ENCODE measurements around the gene ZP1. TPM values are rescaled to one million over a fixed set of nuclear protein-coding genes. Genes with fewer than 3 reads are reported as not detected.

Gene ZP1
- total RNA-seq, 4 donors from 2014 or later, result 0.94 to 5.5 TPM; not detected in 2

DNA sequence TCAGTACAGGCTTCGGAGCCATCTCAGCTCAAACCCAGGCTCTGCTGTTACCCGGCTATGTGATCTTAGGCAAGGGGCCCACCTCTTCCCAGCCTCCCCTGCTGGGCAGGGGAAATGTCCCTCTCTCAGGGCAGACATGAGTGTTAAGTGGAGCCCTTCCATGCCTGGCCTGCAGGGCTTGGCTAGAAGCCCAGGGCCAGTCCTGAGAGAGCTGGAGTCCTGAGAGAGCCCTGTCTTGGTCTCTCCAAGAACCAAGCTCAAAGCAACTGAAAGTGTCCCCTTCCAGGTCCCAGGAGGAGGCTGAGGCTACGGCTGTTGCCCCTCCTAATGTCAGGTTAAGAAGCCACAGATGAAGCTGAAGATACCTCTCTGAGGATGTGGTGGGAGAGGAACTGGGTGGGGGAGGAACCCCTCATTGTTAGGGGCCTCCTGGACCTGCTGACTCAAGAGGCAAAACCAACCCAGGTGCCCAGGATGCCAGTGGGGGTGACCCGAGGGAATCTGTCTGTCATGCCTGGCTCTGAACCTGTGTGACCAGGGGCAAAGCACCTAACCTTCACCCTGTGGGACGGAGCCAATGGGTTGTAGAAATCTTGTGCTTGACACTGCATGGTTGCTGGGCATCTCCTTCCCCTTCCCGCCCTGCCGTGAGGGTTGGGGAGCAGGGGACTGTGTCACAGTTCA lies 4.2 kb downstream of the ZP1 start:
- no peaks in the 10 kb centered on the region for H3K9me3 ChIP-seq
- H3K4me3 ChIP-seq, result no peak overlapping the region
- peaks cover 6% of the 10 kb centered on the region for H3K4me1 ChIP-seq
- no peak overlapping the region for H3K27ac ChIP-seq
- H3K27me3 ChIP-seq, result no peaks in the 10 kb centered on the region
- TF ChIP-seq POLR2AphosphoS5 (IDR thresholded peaks at IDR 0.05) (no peak), POLR2A (IDR thresholded peaks at IDR 0.05) (no peak), EP300 (IDR thresholded peaks at IDR 0.05) (no peak)
- TF ChIP-seq, protein P1, sequence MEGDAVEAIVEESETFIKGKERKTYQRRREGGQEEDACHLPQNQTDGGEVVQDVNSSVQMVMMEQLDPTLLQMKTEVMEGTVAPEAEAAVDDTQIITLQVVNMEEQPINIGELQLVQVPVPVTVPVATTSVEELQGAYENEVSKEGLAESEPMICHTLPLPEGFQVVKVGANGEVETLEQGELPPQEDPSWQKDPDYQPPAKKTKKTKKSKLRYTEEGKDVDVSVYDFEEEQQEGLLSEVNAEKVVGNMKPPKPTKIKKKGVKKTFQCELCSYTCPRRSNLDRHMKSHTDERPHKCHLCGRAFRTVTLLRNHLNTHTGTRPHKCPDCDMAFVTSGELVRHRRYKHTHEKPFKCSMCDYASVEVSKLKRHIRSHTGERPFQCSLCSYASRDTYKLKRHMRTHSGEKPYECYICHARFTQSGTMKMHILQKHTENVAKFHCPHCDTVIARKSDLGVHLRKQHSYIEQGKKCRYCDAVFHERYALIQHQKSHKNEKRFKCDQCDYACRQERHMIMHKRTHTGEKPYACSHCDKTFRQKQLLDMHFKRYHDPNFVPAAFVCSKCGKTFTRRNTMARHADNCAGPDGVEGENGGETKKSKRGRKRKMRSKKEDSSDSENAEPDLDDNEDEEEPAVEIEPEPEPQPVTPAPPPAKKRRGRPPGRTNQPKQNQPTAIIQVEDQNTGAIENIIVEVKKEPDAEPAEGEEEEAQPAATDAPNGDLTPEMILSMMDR (IDR thresholded peaks at IDR 0.05), result no peak
- H3K36me3 ChIP-seq, result peaks cover 3% of the 10 kb centered on the region
- peak in 1 of 2 donors; percentile 44 for DNase-seq (ENCODE audit: low spot score in 2 of 2)
- 81% methylated on average over 7 of the region's 7 CpGs for WGBS

- Histone ChIP-seq H3K27me3 (no peaks in the 10 kb centered on the region), H3K27ac (no peak overlapping the region), H3K4me1 (peaks cover 6% of the 10 kb centered on the region), H3K4me3 (no peak overlapping the region), H3K9me3 (no peaks in the 10 kb centered on the region), H3K36me3 (peaks cover 7% of the 10 kb centered on the region)
- DNase-seq (ENCODE audit: low spot score in 2 of 2), result peak in 1 of 2 donors; percentile 71
- TF ChIP-seq, protein P1 (IDR thresholded peaks at IDR 0.05), result no peak
- TF ChIP-seq EP300 (IDR thresholded peaks at IDR 0.05), result no peak
- no peak for TF ChIP-seq POLR2AphosphoS5 (IDR thresholded peaks at IDR 0.05)
- no peak for TF ChIP-seq POLR2A (IDR thresholded peaks at IDR 0.05)
- WGBS, result 93% methylated on average over 5 of the region's 6 CpGs
These were observed 5.0 kb downstream of the ZP1 start for GRCh38 chr11:60872124-60872960.

DNA sequence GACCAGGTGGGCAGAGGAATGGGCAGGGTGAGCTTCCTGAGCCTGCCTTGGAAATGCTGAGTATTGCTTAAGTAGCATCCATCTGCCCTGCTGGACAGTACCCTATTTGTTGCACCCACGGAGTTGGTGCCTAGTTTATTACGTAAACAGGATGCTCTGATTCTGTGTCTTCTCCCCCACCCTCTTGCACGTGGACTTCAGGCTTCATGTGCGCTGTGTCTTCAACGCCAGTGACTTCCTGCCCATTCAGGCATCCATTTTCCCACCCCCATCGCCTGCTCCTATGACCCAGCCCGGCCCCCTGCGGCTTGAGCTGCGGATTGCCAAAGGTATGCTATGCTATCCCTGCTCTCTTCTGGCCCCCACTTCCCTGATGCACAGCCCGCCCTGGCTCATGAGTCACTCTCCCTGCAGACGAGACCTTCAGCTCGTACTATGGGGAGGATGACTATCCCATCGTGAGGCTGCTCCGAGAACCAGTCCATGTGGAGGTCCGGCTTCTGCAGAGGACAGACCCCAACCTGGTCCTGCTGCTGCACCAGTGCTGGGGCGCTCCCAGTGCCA lies 5.7 kb downstream of the ZP1 start:
- Histone ChIP-seq H3K36me3 (peaks cover 8% of the 10 kb centered on the region), H3K4me3 (no peak overlapping the region), H3K27me3 (no peaks in the 10 kb centered on the region), H3K4me1 (peaks cover 6% of the 10 kb centered on the region), H3K27ac (no peak overlapping the region), H3K9me3 (no peaks in the 10 kb centered on the region)
- peak in 1 of 2 donors; percentile 77 for DNase-seq (ENCODE audit: low spot score in 2 of 2)
- WGBS, result 65% methylated on average over 15 of the region's 16 CpGs
- TF ChIP-seq POLR2A (IDR thresholded peaks at IDR 0.05) (no peak), EP300 (IDR thresholded peaks at IDR 0.05) (no peak), POLR2AphosphoS5 (IDR thresholded peaks at IDR 0.05) (no peak)
- TF ChIP-seq, protein P1 (IDR thresholded peaks at IDR 0.05), result no peak

DNA sequence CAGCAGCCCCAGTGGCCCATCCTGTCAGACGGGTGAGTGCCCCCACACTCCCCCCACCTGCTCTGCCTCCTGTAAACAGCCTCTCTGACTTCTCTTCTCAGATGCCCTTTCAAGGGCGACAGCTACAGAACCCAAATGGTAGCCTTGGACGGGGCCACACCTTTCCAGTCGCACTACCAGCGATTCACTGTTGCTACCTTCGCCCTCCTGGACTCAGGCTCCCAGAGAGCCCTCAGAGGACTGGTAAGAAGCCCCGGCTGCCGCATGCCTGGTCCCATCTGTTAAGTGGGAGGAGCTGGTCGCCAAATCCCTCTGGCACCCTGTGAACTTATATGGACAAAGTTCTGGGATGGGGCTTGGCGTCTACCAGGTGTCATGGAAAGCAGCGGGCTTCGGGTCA lies 6.2 kb downstream of the ZP1 start:
- no peak overlapping the region for H3K27ac ChIP-seq
- peaks cover 6% of the 10 kb centered on the region for H3K4me1 ChIP-seq
- H3K27me3 ChIP-seq, result no peaks in the 10 kb centered on the region
- H3K9me3 ChIP-seq, result no peaks in the 10 kb centered on the region
- peaks cover 10% of the 10 kb centered on the region for H3K36me3 ChIP-seq
- H3K4me3 ChIP-seq, result no peak overlapping the region
- peak in 1 of 2 donors; percentile 70 for DNase-seq (ENCODE audit: low spot score in 2 of 2)
- 82% methylated on average over 12 of the region's 12 CpGs for WGBS
- no peak for TF ChIP-seq EP300 (IDR thresholded peaks at IDR 0.05)

DNA sequence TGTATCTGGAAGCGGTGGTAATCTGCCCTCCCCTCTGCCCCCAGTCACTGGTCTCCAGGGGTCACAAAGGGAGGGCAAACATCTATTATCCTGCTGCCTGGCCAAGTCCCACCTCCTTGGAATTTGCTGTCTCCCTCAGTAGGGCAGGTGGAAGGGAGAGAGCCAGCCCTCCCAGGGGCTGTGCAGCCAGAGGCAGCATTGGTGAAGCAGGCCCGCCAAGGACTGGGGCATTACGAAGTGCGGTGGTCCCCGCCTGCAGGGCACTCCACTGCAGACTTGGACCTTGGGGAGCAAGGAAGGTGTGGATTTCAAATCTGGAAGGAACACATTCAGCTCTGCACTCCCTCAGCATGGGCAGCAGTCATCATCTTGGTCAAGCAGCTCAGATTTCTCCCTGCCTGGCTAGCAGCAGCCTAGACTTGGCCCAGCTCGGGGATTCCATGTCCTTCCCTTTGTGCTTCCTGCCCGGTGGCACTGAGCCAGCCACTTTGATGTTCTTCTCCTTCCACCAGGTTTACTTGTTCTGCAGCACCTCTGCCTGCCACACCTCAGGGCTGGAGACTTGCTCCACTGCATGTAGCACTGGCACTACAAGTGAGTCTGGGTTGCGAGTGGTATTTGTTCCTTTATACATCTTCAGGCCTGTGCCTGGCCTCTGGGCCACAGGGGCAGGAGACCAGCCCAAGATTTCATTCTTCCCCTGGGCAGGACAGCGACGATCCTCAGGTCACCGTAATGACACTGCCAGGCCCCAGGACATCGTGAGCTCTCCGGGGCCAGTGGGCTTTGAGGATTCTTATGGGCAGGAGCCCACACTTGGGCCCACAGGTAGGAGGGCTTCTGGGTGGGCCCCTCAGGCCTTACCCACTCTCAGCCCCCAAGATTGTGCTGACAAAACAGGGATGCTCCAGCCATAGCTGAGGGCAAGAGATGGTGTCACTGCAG lies 7.4 kb downstream of the ZP1 start:
- peaks cover 16% of the 10 kb centered on the region for H3K36me3 ChIP-seq

More for the DNA sequence above, 7.4 kb downstream of the ZP1 start:
- WGBS, result 86% methylated on average over 9 of the region's 13 CpGs
- DNase-seq (ENCODE audit: low spot score in 2 of 2), result peak in 1 of 2 donors; percentile 60
- no peak overlapping the region for H3K4me3 ChIP-seq
- TF ChIP-seq, protein P1 (IDR thresholded peaks at IDR 0.05), result no peak
- TF ChIP-seq EP300 (IDR thresholded peaks at IDR 0.05), result no peak
- no peak for TF ChIP-seq POLR2AphosphoS5 (IDR thresholded peaks at IDR 0.05)
- no peak for TF ChIP-seq POLR2A (IDR thresholded peaks at IDR 0.05)
- H3K4me1 ChIP-seq, result peaks cover 6% of the 10 kb centered on the region
- H3K27me3 ChIP-seq, result no peaks in the 10 kb centered on the region
- H3K27ac ChIP-seq, result no peak overlapping the region
- no peaks in the 10 kb centered on the region for H3K9me3 ChIP-seq
